GM03348 (cell line): Measurements from ENCODE around the gene TLL2.

Experiments used
- DNase-seq: peaks from one replicate; pipeline ENCODE4 v3.0.0; 2012; ENCODE audit warnings: low spot score

The TLL2 gene

GRCh38 chr10:96389785-96390184 is 123.9 kb downstream of the TLL2 start:
- DNase-seq = no peak

- peak; percentile 59 for DNase-seq
These were observed 126.1 kb downstream of the TLL2 start for GRCh38 chr10:96387601-96388000.

GRCh38 chr10:96387161-96387560 is 126.6 kb downstream of the TLL2 start:
- peak; percentile 73 for DNase-seq

- no peak for DNase-seq
These were observed 129.2 kb downstream of the TLL2 start for GRCh38 chr10:96384506-96384905.

GRCh38 chr10:96380821-96381220 is 132.9 kb downstream of the TLL2 start:
- peak; percentile 46 for DNase-seq

- no peak for DNase-seq
These were observed 134.0 kb downstream of the TLL2 start for GRCh38 chr10:96379758-96380157.

GRCh38 chr10:96378741-96379140 is 135.0 kb downstream of the TLL2 start:
- no peak for DNase-seq

GRCh38 chr10:96377816-96378294 is 135.9 kb downstream of the TLL2 start:
- peak; percentile 66 for DNase-seq

GRCh38 chr10:96376483-96376882 is 137.2 kb downstream of the TLL2 start:
- no peak for DNase-seq

GRCh38 chr10:96374985-96375830 is 138.5 kb downstream of the TLL2 start:
- peak; percentile 97 for DNase-seq

GRCh38 chr10:96374639-96374984 is 139.1 kb downstream of the TLL2 start:
- no peak for DNase-seq

- no peak for DNase-seq
These were observed 139.7 kb downstream of the TLL2 start for GRCh38 chr10:96374004-96374403.

GRCh38 chr10:96371356-96371755 is 142.4 kb downstream of the TLL2 start:
- DNase-seq = no peak

- peak; percentile 85 for DNase-seq
These were observed 143.1 kb downstream of the TLL2 start for GRCh38 chr10:96370584-96371157.

GRCh38 chr10:96369890-96370583 is 143.7 kb downstream of the TLL2 start:
- no peak for DNase-seq

- no peak for DNase-seq
These were observed 144.8 kb downstream of the TLL2 start for GRCh38 chr10:96368971-96369370.

- DNase-seq = no peak
These were observed 146.3 kb downstream of the TLL2 start for GRCh38 chr10:96367470-96367869.

- DNase-seq = no peak
These were observed 147.2 kb downstream of the TLL2 start for GRCh38 chr10:96366508-96366907.

GRCh38 chr10:96365571-96365970 is 148.2 kb downstream of the TLL2 start:
- no peak for DNase-seq

GRCh38 chr10:96360766-96361165 is 153.0 kb downstream of the TLL2 start:
- no peak for DNase-seq

GRCh38 chr10:96360331-96360730 is 153.4 kb downstream of the TLL2 start:
- no peak for DNase-seq

GRCh38 chr10:96359616-96360015 is 154.1 kb downstream of the TLL2 start:
- no peak for DNase-seq
